Lung (tissue), 16 donors: ENCODE data around the gene GPR39. TPM values are rescaled to one million over a fixed set of nuclear protein-coding genes. Genes with fewer than 3 reads are reported as not detected.

Experiments
- ATAC-seq: fragments of 200-7000 bp; cut with Tn5 transposase; one replicate; pipeline ENCODE4 v1.9.1; 2020; ENCODE audit warnings: moderate number of reproducible peaks; ENCODE audit not compliant: insufficient read depth, low FRiP score
- DNase-seq, 3 donors: peaks; one replicate each; pipeline ENCODE4 v3.0.0-alpha.2; 2013 to 2017
- H3K27ac ChIP-seq, 2 donors: one replicate each; pipeline ENCODE4 v1.5.1; 2013; ENCODE audit warnings: mild to moderate bottlenecking in 2 of 2, moderate library complexity in 2 of 2, control low read depth in 1 of 2, inconsistent platforms in 1 of 2, low read depth in 1 of 2, low read length in 1 of 2
- H3K27me3 ChIP-seq, 3 donors: one replicate each; pipeline ENCODE4 v1.5.1; 2013; ENCODE audit warnings: low read length in 2 of 3; ENCODE audit not compliant: control insufficient read depth in 3 of 3, insufficient read depth in 3 of 3
- H3K36me3 ChIP-seq, 4 donors: one replicate each; pipeline ENCODE4 v1.5.1; 2013; ENCODE audit warnings: low read length in 4 of 4, mild to moderate bottlenecking in 1 of 4, moderate library complexity in 1 of 4; ENCODE audit not compliant: control insufficient read depth in 4 of 4, insufficient read depth in 4 of 4
- H3K4me1 ChIP-seq, 5 donors: one replicate each; pipeline ENCODE4 v1.5.1; 2013; ENCODE audit warnings: low read length in 5 of 5, mild to moderate bottlenecking in 2 of 5, moderate library complexity in 1 of 5; ENCODE audit not compliant: control insufficient read depth in 5 of 5, insufficient read depth in 5 of 5
- H3K4me3 ChIP-seq: one replicate; pipeline ENCODE4 v1.5.1; 2013; ENCODE audit warnings: mild to moderate bottlenecking, control low read depth, moderate library complexity
- H3K9ac ChIP-seq, 2 donors: one replicate each; pipeline ENCODE4 v1.5.1; 2013; ENCODE audit warnings: low read length in 2 of 2, control low read depth in 1 of 2; ENCODE audit not compliant: insufficient read depth in 1 of 2
- H3K9me3 ChIP-seq, 4 donors: one replicate each; pipeline ENCODE4 v1.5.1; 2013; ENCODE audit warnings: low read length in 3 of 4, mild to moderate bottlenecking in 1 of 4, moderate library complexity in 1 of 4; ENCODE audit not compliant: control insufficient read depth in 4 of 4, insufficient read depth in 3 of 4
- WGBS, 2 donors: extraction: QIAGEN DNeasy Blood & Tissue Kit; methylation state at CpG; one replicate each; pipeline ENCODE4 v1.1.7; 2013; 5-methylcytosine and 5-hydroxymethylcytosine counted together
- long read RNA-seq, 5 donors: transcript quantifications; one replicate each; lab custom pipeline, GENCODE V29; 2026
- polyA plus RNA-seq, 2 donors: library from polyadenylated mRNA; stranded (reverse); fragments of 200-250 nt; gene quantifications; one replicate each; pipeline ENCODE4 v1.2.1, GENCODE V29; 2013
- total RNA-seq, 2 donors: library from RNA; depleted of rRNA in 1 of 2; stranded (reverse); fragments of >200 nt in 1 of 2; gene quantifications; one replicate each; pipeline ENCODE4 v1.2.1, GENCODE V29; 2014 to 2021
- TF ChIP-seq, protein P1 (sequence below): IDR thresholded peaks from 2 replicates; pipeline ENCODE4 v1.5.1; 2012; ENCODE audit warnings: mild to moderate bottlenecking; ENCODE audit errors: control extremely low read depth, extremely low read depth
- donor health status: control.
- donor health status: control.
- donor health status: Bipolar disorder and iron deficiency.
- donor health status: healthy.
- donor health status: DM: yes; HTN: yes; CAD: no.

Gene GPR39
- total RNA-seq (10 to 100 TPM; 12.4 to 15.3 TPM), polyA plus RNA-seq (1 to 10 TPM; 5.8 to 9.8 TPM)
- long read RNA-seq, donor 1: 0 reads
- long read RNA-seq, donor 2: 0 reads
- long read RNA-seq, donor 3: 0 reads
- long read RNA-seq, donor 4: 0 reads
- long read RNA-seq, donor 5, partial matches to known transcripts: 5 of 5 reads
- long read RNA-seq, donor 5, other reads (novel, unspliced or antisense): 0 of 5 reads

DNA sequence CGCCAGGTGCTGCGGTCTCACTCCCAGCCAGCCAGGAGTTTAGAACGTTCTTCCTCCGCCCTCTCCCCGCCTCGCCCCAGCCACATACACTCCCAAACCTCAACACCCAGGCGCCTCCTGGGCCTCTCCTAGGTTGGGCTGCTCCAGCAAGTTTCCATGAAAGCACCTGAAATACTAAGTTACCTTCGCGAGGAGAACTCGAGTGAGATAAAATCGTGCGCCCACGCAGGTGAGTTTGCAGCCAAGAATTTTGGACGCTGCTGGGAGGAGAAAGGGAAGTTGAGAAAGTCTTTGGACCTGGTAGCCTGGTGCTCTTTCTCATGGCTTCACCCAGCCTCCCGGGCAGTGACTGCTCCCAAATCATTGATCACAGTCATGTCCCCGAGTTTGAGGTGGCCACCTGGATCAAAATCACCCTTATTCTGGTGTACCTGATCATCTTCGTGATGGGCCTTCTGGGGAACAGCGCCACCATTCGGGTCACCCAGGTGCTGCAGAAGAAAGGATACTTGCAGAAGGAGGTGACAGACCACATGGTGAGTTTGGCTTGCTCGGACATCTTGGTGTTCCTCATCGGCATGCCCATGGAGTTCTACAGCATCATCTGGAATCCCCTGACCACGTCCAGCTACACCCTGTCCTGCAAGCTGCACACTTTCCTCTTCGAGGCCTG is at the start of gene GPR39:
Gene GPR39, plus strand, starts transcription at position 83 of the 673 bp plus-strand sequence.
- no peak for DNase-seq
- H3K4me1 ChIP-seq: peaks cover 0 to 11% (median 0%) of the 10 kb centered on the region in 5 donors
- no peak for ATAC-seq
- peak within 1 kb of the TSS in 1 of 2 donors; percentile 90 for H3K27ac ChIP-seq
- H3K9ac ChIP-seq: no peak within 1 kb of the TSS
- H3K4me3 ChIP-seq: peak within 1 kb of the TSS; percentile 38
- TF ChIP-seq, protein P1, sequence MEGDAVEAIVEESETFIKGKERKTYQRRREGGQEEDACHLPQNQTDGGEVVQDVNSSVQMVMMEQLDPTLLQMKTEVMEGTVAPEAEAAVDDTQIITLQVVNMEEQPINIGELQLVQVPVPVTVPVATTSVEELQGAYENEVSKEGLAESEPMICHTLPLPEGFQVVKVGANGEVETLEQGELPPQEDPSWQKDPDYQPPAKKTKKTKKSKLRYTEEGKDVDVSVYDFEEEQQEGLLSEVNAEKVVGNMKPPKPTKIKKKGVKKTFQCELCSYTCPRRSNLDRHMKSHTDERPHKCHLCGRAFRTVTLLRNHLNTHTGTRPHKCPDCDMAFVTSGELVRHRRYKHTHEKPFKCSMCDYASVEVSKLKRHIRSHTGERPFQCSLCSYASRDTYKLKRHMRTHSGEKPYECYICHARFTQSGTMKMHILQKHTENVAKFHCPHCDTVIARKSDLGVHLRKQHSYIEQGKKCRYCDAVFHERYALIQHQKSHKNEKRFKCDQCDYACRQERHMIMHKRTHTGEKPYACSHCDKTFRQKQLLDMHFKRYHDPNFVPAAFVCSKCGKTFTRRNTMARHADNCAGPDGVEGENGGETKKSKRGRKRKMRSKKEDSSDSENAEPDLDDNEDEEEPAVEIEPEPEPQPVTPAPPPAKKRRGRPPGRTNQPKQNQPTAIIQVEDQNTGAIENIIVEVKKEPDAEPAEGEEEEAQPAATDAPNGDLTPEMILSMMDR: no peak
- no peaks in the 10 kb centered on the region for H3K9me3 ChIP-seq
- H3K36me3 ChIP-seq: no peaks in the 10 kb centered on the region
- 45 to 48% methylated on average over 19 to 23 of the region's 23 CpGs for WGBS, 2 donors
- peaks cover 0 to 7% (median 0%) of the 10 kb centered on the region in 3 donors for H3K27me3 ChIP-seq

DNA sequence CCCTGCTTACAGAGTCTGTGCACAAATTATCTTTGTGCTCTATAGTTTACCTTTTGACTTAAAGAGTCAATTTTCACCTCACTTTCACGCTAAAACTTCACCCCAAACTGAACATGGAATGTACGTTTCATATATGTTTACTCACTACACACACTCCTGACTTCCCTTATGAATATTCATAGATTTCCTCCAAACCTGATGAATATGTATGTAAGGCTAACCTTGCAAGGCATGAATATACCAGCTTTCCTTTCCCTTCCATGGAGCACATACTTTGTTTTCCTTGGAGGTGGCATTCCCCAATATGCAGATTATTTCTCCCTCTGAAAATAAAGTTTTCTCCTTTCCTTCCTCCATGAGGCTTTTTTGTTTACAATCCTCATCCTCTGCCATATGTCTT is 48.4 kb upstream of the GPR39 start:
- TF ChIP-seq, protein P1: no peak

DNA sequence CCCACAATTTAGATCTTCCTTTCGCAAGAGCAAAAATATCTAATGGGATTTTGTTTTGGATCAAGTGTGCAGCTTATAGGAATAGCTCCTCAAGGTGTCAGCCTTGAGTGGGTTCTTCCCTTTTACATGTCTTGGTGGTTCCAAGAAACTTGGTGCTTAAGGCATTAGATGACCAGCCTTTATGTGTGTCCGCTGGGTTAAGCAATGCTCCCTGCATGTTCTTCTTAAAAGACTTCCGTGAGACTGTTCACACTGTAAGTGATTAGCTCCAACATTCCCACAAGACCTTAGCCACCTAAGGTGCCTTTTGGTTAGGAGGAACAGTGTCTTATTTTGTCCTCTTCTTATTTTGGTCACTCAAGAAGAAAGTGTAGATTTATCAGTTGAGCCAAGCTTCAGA is 44.3 kb upstream of the GPR39 start:
- no peaks in the 10 kb centered on the region for H3K9me3 ChIP-seq
- no peaks in the 10 kb centered on the region for H3K36me3 ChIP-seq
- no peak overlapping the region for H3K9ac ChIP-seq
- H3K27me3 ChIP-seq: no peaks in the 10 kb centered on the region
- DNase-seq (no peak), ATAC-seq (no peak)
- 85 to 90% methylated on average over 3 of the region's 3 CpGs for WGBS, 2 donors
- H3K4me3 ChIP-seq: no peak overlapping the region
- peaks cover 0 to 2% (median 0%) of the 10 kb centered on the region in 5 donors for H3K4me1 ChIP-seq
- TF ChIP-seq, protein P1: no peak
- H3K27ac ChIP-seq: no peak overlapping the region

More for the DNA sequence above, 48.4 kb upstream of the GPR39 start:
- DNase-seq: no peak
- Histone ChIP-seq H3K27ac (no peak overlapping the region), H3K27me3 (no peaks in the 10 kb centered on the region), H3K9ac (no peak overlapping the region), H3K9me3 (peaks cover 0 to 4% (median 1%) of the 10 kb centered on the region in 4 donors), H3K4me3 (no peak overlapping the region), H3K4me1 (no peaks in the 10 kb centered on the region), H3K36me3 (no peaks in the 10 kb centered on the region)
- ATAC-seq: no peak
- 30 to 38% methylated on average over 2 of the region's 2 CpGs for WGBS, 2 donors
